GM12892 (cell line): ENCODE results near the gene CEP164.
"Not testable (repeated sequence)": the region's sequence is repeated elsewhere in the genome, so short reads cannot be mapped to it uniquely, and the experiment has no call there.

Experiments used
- POLR2A ChIP-seq: IDR thresholded peaks from 2 replicates; pipeline ENCODE4 v1.6.1; 2011; ENCODE audit warnings: low read depth, low read length, control low read depth
- POLR2AphosphoS5 ChIP-seq: IDR thresholded peaks from 2 replicates; pipeline ENCODE4 v1.6.1; 2011; ENCODE audit warnings: low read depth, low read length, control low read depth
- TAF1 ChIP-seq: IDR thresholded peaks from 2 replicates; pipeline ENCODE4 v1.6.1; 2011; ENCODE audit warnings: low read depth, mild to moderate bottlenecking, control low read depth, low read length, borderline replicate concordance

DNA sequence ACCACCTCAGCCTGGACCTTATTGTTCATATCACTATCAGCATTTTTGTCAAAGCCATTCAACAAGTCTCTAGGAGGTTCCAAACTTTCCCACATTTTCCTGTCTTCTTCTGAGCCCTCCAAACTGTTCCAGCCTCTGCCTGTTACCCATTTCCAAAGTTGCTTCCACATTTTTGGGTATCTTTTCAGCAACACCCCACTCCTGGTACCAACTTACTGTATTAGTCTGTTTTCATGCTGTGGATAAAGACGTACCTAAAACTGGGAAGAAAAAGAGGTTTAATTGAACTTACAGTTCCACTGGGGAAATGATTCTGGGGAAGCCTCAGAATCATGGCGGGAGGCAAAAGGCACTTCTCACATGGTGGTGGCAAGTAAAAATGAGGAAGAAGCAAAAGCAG lies 78.2 kb downstream of the CEP164 start:
- not testable (repeated sequence) for TF ChIP-seq POLR2AphosphoS5, POLR2A, TAF1
